Stimulated activated CD8-positive, alpha-beta memory T cell treated with anti-CD3 and anti-CD28 coated beads, Interleukin-4, amount 100 ng/mL, for 4 hours (primary cell): ENCODE data around the gene FEZF1.
"Not testable (repeated sequence)": the region's sequence is repeated elsewhere in the genome, so short reads cannot be mapped to it uniquely, and the experiment has no call there.

Experiments
- DNase-seq, 2 donors: peaks; one replicate each; pipeline ENCODE4 v3.0.0-alpha.2; 2020; ENCODE audit warnings: low read depth in 2 of 2, low spot score in 1 of 2

Gene FEZF1

GRCh38 chr7:122309421-122309820, 4.9 kb upstream of the FEZF1 start:
- DNase-seq, result no peak

GRCh38 chr7:122307228-122307621, 2.7 kb upstream of the FEZF1 start:
- no peak for DNase-seq

- DNase-seq, result no peak
These were observed 2.0 kb upstream of the FEZF1 start for GRCh38 chr7:122306320-122307227.

- DNase-seq, result no peak
These were observed 1.1 kb upstream of the FEZF1 start for GRCh38 chr7:122305475-122306319.

GRCh38 chr7:122304996-122305421, 459 bp upstream of the FEZF1 start:
- no peak for DNase-seq

- no peak for DNase-seq
These were observed 825 bp downstream of the FEZF1 start for GRCh38 chr7:122303531-122304318.

GRCh38 chr7:122302761-122303530, 1.6 kb downstream of the FEZF1 start:
- DNase-seq, result no peak

GRCh38 chr7:122301858-122302760, 2.4 kb downstream of the FEZF1 start:
- no peak for DNase-seq

GRCh38 chr7:122300956-122301833, 3.4 kb downstream of the FEZF1 start:
- DNase-seq, result no peak

GRCh38 chr7:122300211-122300932, 4.2 kb downstream of the FEZF1 start:
- no peak for DNase-seq

GRCh38 chr7:122299624-122300210, 4.8 kb downstream of the FEZF1 start:
- DNase-seq, result no peak

- no peak for DNase-seq
These were observed 5.9 kb downstream of the FEZF1 start for GRCh38 chr7:122298618-122299017.

GRCh38 chr7:122298131-122298530, 6.4 kb downstream of the FEZF1 start:
- no peak for DNase-seq

GRCh38 chr7:122291189-122291588, 13.4 kb downstream of the FEZF1 start:
- no peak for DNase-seq

GRCh38 chr7:122290476-122290875, 14.1 kb downstream of the FEZF1 start:
- DNase-seq, result no peak

- DNase-seq, result no peak
These were observed 15.1 kb downstream of the FEZF1 start for GRCh38 chr7:122289426-122289825.

- not testable (repeated sequence) for DNase-seq
These were observed 19.9 kb downstream of the FEZF1 start for GRCh38 chr7:122284608-122285007.
